HepG2 (cell line): Measurements from ENCODE around the gene SUPT20HL2. TPM values are rescaled to one million over a fixed set of nuclear protein-coding genes. Genes with fewer than 3 reads are reported as not detected.

Experiments used
- ATAC-seq: fragments of 200-7000 bp; cut with Tn5 transposase; 3 replicates; pipeline ENCODE4 v1.9.1; 2020; ENCODE audit warnings: mild to moderate bottlenecking, moderate library complexity
- BruUV-seq: library from RNA; stranded (reverse); fragments of 400-500 nt; replicated peaks from 2 replicates; lab custom pipeline; 2021; lab: Mats Ljungman, UMichigan
- CTCF ChIA-PET: fragments of 300-600 bp; formaldehyde crosslinking; extraction: SDS; loops from one replicate; lab custom pipeline; 2021; ENCODE audit warnings: low total read pairs, inconsistent platforms, low intra/inter-chr PET ratio; lab: Yijun Ruan, JAX
- POLR2A ChIA-PET: fragments of 350-600 bp; sonication (Branson Sonifier 250); formaldehyde crosslinking; loops from one replicate; lab custom pipeline; 2020; ENCODE audit warnings: antibody characterized with exemption, inconsistent platforms; lab: Yijun Ruan, JAX
- DNase-seq: peaks from one replicate; pipeline ENCODE4 v3.0.0-alpha.2; 2015; ENCODE audit warnings: low spot score
- FAIRE-seq: peaks from 3 replicates; lab custom pipeline; 2011; peaks lifted over from hg19 to GRCh38; lab: Jason Lieb, UNC
- H2AFZ ChIP-seq: one replicate; pipeline ENCODE4 v1.6.1; 2011; ENCODE audit warnings: low read length, inconsistent platforms
- H3K27ac ChIP-seq: fragments of 300-600 bp; 3 replicates; pipeline ENCODE4 v1.8.0; 2011; ENCODE audit warnings: mixed run types, mild to moderate bottlenecking, mixed read lengths, low read length, inconsistent platforms; ENCODE audit not compliant: insufficient read depth; ENCODE audit errors: extremely low read length
- H3K27me3 ChIP-seq, 2 experiments: fragments of 200-600 bp in 1 of 2; 2 replicates in 1 of 2; 3 replicates in 1 of 2; pipeline versions ENCODE4 v1.6.0 to v1.8.0; 2011; ENCODE audit warnings: low read length in 2 of 2, mild to moderate bottlenecking in 2 of 2, moderate library complexity in 2 of 2, inconsistent platforms in 1 of 2; ENCODE audit not compliant: insufficient read depth in 2 of 2, control insufficient read depth in 1 of 2
- H3K36me3 ChIP-seq, 2 experiments: fragments of 200-600 bp in 1 of 2; replicated peaks in 1 of 2; 2 replicates in 1 of 2; 3 replicates in 1 of 2; pipeline versions ENCODE4 v1.5.1 to v1.8.0; 2011; ENCODE audit warnings: low read length in 2 of 2, inconsistent platforms in 1 of 2; ENCODE audit not compliant: insufficient read depth in 2 of 2, control insufficient read depth in 1 of 2
- H3K4me1 ChIP-seq: 2 replicates; pipeline ENCODE4 v1.5.1; 2012; ENCODE audit warnings: low read length, inconsistent platforms; ENCODE audit not compliant: insufficient read depth
- H3K4me2 ChIP-seq: 2 replicates; pipeline ENCODE4 v1.6.0; 2011; ENCODE audit warnings: low read depth, low read length, inconsistent platforms
- H3K4me3 ChIP-seq, 3 experiments: fragments of 200-600 bp in 1 of 3; sonication (generic), shearing (Covaris generic) in 1 of 3; replicated peaks in 1 of 3; 2 replicates each; pipeline ENCODE4 v1.5.1; 2011 to 2016; ENCODE audit warnings: low read length in 3 of 3, inconsistent platforms in 2 of 3, low read depth in 2 of 3, mild to moderate bottlenecking in 2 of 3, control low read depth in 1 of 3, mixed read lengths in 1 of 3; ENCODE audit not compliant: insufficient read depth in 1 of 3
- H3K79me2 ChIP-seq: one replicate; pipeline ENCODE4 v1.6.1; 2011; ENCODE audit warnings: low read length, inconsistent platforms; ENCODE audit not compliant: insufficient read depth
- H3K9ac ChIP-seq: 2 replicates; pipeline ENCODE4 v1.6.0; 2011; ENCODE audit warnings: mild to moderate bottlenecking, low read depth, low read length, inconsistent platforms; ENCODE audit not compliant: insufficient read depth
- H3K9me3 ChIP-seq: 2 replicates; pipeline ENCODE4 v1.5.1; 2012; ENCODE audit warnings: mild to moderate bottlenecking, low read length
- H4K20me1 ChIP-seq: 2 replicates; pipeline ENCODE4 v1.6.0; 2011; ENCODE audit warnings: inconsistent platforms, mild to moderate bottlenecking, low read length, moderate library complexity; ENCODE audit not compliant: insufficient read depth
- AGO2 ChIP-seq: fragments of 200-400 bp; formaldehyde crosslinking; optimal IDR thresholded peaks from 2 replicates; pipeline ENCODE3; 2017; ENCODE audit warnings: mild to moderate bottlenecking, low read depth, low read length, moderate library complexity
- ZNF296 ChIP-seq: sonication (generic); formaldehyde crosslinking; conservative IDR thresholded peaks from 2 replicates; pipeline ENCODE4 v1.5.0; 2020; ENCODE audit warnings: mild to moderate bottlenecking, missing genetic modification reagents
- ZNF3 ChIP-seq: IDR thresholded peaks from 2 replicates; pipeline ENCODE4 v1.7.0; 2017; ENCODE audit warnings: inconsistent platforms
- ZNF564 ChIP-seq: sonication (generic); formaldehyde crosslinking; IDR thresholded peaks from 2 replicates; pipeline ENCODE4 v1.8.1; 2023; ENCODE audit warnings: mild to moderate bottlenecking, missing genetic modification reagents
- WGBS: methylation state at CpG from one replicate; pipeline ENCODE4 v1.1.6; 2017; ENCODE audit warnings: low lambda C conversion rate; 5-methylcytosine and 5-hydroxymethylcytosine counted together
- in situ Hi-C: cut with HindIII; loops from 2 replicates; pipeline ENCODE4 v1.10.0; 2017; ENCODE audit warnings: low pct_unique_long_range_greater_than_20kb; ENCODE audit not compliant: extremely low pct_ligation_motif_present
- intact Hi-C: fragments of 100-400 bp; cut with micrococcal nuclease; formaldehyde crosslinking; loops from one replicate; pipeline ENCODE4 v1.10.0; 2022; ENCODE audit not compliant: unreplicated experiment
- polyA plus RNA-seq, 8 experiments: library from polyadenylated mRNA; depleted of rRNA in 3 of 8; stranded (reverse) in 7 of 8; unstranded in 1 of 8; fragments of >200 nt; fragmentation: Illumina TruSeq in 4 of 8; extraction: Trizol in 4 of 8; gene quantifications; 2 replicates each; pipeline versions ENCODE4 v1.2.1 to v1.2.3, GENCODE V29; 2011 to 2016; ENCODE audit warnings: low read depth in 4 of 8, missing spikeins in 1 of 8, mixed read lengths in 1 of 8; ENCODE audit not compliant: insufficient read depth in 1 of 8
- total RNA-seq, 5 experiments: library from RNA; depleted of rRNA; stranded (reverse); fragments of >200 nt; fragmentation: Illumina TruSeq; extraction: Trizol; gene quantifications; 2 replicates each; pipeline ENCODE4 v1.2.3, GENCODE V29; 2016; ENCODE audit warnings: low read depth in 1 of 5
- TF ChIP-seq, protein P1 (sequence below): IDR thresholded peaks from 2 replicates; pipeline ENCODE4 v1.6.1; 2016; ENCODE audit warnings: low read depth, missing genetic modification reagents, missing compliant biosample characterization
- TF ChIP-seq, protein P2 (sequence below): IDR thresholded peaks from 2 replicates; pipeline ENCODE4 v1.6.1; 2012; ENCODE audit warnings: low read depth, low read length, improper control_type of control experiment
- TF ChIP-seq, protein P3 (sequence below): sonication (generic); formaldehyde crosslinking; IDR thresholded peaks from 2 replicates; pipeline ENCODE4 v1.5.1; 2020; ENCODE audit warnings: missing genetic modification reagents, mild to moderate bottlenecking, borderline replicate concordance
- TF ChIP-seq, protein P4 (sequence below): sonication (generic); formaldehyde crosslinking; IDR thresholded peaks from 2 replicates; pipeline ENCODE4 v1.5.0; 2020; ENCODE audit warnings: missing genetic modification reagents
- TF ChIP-seq, protein P5 (sequence below): sonication (generic); formaldehyde crosslinking; conservative IDR thresholded peaks from 2 replicates; pipeline ENCODE4 v1.5.0; 2020; ENCODE audit warnings: missing genetic modification reagents

Gene SUPT20HL2
- total and polyA plus RNA-seq, 2 of the 13 experiments (the other 11 are each of a cell fraction or from before 2014, with no cell fraction given): not detected

DNA sequence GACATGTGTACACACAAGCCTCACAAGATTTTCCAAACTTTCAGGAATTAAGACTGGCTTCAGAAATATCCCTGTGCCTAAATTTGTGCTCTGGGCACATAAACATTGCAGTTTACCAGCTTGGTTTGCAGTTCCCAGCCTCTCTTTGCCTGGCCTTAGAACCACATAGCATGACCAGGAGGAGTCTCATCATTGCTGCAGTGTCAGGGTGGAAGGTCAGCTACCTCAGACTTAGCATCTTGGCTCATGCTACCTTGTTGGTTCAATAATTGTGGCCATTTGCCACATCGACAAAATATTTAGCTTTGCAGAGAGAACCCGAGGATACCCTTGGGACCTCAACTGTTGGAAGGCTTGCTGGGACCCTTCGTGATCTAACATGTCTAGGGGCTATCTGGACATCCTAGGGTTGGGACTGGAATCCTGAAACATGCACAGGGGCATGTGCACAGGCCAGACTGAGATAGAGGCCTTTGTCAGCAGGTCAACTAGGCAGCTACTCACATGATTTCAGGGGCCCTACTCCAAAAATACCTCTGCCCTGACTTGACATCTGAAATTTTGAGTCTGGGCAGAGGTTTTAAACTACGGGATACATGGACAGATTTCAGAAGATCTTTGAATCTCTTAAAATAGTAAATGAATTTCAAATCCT, 8.0 kb upstream of the SUPT20HL2 start (continued):
- TF ChIP-seq, protein P1, sequence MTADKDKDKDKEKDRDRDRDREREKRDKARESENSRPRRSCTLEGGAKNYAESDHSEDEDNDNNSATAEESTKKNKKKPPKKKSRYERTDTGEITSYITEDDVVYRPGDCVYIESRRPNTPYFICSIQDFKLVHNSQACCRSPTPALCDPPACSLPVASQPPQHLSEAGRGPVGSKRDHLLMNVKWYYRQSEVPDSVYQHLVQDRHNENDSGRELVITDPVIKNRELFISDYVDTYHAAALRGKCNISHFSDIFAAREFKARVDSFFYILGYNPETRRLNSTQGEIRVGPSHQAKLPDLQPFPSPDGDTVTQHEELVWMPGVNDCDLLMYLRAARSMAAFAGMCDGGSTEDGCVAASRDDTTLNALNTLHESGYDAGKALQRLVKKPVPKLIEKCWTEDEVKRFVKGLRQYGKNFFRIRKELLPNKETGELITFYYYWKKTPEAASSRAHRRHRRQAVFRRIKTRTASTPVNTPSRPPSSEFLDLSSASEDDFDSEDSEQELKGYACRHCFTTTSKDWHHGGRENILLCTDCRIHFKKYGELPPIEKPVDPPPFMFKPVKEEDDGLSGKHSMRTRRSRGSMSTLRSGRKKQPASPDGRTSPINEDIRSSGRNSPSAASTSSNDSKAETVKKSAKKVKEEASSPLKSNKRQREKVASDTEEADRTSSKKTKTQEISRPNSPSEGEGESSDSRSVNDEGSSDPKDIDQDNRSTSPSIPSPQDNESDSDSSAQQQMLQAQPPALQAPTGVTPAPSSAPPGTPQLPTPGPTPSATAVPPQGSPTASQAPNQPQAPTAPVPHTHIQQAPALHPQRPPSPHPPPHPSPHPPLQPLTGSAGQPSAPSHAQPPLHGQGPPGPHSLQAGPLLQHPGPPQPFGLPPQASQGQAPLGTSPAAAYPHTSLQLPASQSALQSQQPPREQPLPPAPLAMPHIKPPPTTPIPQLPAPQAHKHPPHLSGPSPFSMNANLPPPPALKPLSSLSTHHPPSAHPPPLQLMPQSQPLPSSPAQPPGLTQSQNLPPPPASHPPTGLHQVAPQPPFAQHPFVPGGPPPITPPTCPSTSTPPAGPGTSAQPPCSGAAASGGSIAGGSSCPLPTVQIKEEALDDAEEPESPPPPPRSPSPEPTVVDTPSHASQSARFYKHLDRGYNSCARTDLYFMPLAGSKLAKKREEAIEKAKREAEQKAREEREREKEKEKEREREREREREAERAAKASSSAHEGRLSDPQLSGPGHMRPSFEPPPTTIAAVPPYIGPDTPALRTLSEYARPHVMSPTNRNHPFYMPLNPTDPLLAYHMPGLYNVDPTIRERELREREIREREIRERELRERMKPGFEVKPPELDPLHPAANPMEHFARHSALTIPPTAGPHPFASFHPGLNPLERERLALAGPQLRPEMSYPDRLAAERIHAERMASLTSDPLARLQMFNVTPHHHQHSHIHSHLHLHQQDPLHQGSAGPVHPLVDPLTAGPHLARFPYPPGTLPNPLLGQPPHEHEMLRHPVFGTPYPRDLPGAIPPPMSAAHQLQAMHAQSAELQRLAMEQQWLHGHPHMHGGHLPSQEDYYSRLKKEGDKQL (CRISPR knock-in tag): no peak
- TF ChIP-seq, protein P2, sequence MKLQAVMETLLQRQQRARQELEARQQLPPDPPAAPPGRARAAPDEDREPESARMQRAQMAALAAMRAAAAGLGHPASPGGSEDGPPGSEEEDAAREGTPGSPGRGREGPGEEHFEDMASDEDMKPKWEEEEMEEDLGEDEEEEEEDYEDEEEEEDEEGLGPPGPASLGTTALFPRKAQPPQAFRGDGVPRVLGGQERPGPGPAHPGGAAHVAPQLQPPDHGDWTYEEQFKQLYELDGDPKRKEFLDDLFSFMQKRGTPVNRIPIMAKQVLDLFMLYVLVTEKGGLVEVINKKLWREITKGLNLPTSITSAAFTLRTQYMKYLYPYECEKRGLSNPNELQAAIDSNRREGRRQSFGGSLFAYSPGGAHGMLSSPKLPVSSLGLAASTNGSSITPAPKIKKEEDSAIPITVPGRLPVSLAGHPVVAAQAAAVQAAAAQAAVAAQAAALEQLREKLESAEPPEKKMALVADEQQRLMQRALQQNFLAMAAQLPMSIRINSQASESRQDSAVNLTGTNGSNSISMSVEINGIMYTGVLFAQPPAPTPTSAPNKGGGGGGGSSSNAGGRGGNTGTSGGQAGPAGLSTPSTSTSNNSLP: no peak

DNA sequence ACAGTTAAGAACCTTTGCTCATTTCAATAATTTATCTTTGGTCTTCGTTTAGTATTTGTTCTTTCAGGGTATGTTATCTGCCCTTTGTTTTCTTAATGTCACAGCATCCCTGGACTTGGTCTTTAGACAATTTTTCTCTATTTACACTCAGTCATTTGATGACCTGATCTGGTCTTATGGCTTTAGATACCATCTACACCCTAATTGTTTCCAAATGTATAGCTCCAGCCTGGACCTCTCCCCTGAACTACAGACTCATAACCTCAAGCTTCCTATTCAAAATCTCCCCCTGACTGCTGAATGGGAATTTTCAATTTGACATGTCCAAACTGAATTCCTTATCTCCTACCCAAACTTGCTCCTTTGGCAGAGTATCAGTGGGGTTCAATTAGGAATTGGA, 3.7 kb upstream of the SUPT20HL2 start:
- Histone ChIP-seq H3K27ac (no peak overlapping the region), H3K9ac (no peak overlapping the region), H3K27me3 (no peaks in the 10 kb centered on the region), H2AFZ (no peak overlapping the region), H3K36me3 (no peaks in the 10 kb centered on the region), H3K4me1 (peaks cover 9% of the 10 kb centered on the region), H3K9me3 (no peaks in the 10 kb centered on the region), H3K4me3 (no peak overlapping the region), H4K20me1 (no peaks in the 10 kb centered on the region), H3K79me2 (no peaks in the 10 kb centered on the region), H3K4me2 (no peak overlapping the region)
- ATAC-seq: no peak
- CTCF ChIA-PET: no interaction called here
- no TSS peak for BruUV-seq
- FAIRE-seq: no peak
- in situ Hi-C loops (no loop called here), intact Hi-C loops (no loop called here)
- WGBS: 4% methylated on average over 1 of the region's 1 CpG
- POLR2A ChIA-PET: no interaction called here
- DNase-seq: no peak
- TF ChIP-seq ZNF3 (CRISPR knock-in tag) (no peak), ZNF296 (no peak), AGO2 (no peak), ZNF564 (CRISPR knock-in tag) (no peak)
- TF ChIP-seq, protein P3, sequence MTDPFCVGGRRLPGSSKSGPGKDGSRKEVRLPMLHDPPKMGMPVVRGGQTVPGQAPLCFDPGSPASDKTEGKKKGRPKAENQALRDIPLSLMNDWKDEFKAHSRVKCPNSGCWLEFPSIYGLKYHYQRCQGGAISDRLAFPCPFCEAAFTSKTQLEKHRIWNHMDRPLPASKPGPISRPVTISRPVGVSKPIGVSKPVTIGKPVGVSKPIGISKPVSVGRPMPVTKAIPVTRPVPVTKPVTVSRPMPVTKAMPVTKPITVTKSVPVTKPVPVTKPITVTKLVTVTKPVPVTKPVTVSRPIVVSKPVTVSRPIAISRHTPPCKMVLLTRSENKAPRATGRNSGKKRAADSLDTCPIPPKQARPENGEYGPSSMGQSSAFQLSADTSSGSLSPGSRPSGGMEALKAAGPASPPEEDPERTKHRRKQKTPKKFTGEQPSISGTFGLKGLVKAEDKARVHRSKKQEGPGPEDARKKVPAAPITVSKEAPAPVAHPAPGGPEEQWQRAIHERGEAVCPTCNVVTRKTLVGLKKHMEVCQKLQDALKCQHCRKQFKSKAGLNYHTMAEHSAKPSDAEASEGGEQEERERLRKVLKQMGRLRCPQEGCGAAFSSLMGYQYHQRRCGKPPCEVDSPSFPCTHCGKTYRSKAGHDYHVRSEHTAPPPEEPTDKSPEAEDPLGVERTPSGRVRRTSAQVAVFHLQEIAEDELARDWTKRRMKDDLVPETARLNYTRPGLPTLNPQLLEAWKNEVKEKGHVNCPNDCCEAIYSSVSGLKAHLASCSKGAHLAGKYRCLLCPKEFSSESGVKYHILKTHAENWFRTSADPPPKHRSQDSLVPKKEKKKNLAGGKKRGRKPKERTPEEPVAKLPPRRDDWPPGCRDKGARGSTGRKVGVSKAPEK: no peak
- TF ChIP-seq, protein P4, sequence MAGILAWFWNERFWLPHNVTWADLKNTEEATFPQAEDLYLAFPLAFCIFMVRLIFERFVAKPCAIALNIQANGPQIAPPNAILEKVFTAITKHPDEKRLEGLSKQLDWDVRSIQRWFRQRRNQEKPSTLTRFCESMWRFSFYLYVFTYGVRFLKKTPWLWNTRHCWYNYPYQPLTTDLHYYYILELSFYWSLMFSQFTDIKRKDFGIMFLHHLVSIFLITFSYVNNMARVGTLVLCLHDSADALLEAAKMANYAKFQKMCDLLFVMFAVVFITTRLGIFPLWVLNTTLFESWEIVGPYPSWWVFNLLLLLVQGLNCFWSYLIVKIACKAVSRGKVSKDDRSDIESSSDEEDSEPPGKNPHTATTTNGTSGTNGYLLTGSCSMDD (CRISPR knock-in tag): no peak
- TF ChIP-seq, protein P5, sequence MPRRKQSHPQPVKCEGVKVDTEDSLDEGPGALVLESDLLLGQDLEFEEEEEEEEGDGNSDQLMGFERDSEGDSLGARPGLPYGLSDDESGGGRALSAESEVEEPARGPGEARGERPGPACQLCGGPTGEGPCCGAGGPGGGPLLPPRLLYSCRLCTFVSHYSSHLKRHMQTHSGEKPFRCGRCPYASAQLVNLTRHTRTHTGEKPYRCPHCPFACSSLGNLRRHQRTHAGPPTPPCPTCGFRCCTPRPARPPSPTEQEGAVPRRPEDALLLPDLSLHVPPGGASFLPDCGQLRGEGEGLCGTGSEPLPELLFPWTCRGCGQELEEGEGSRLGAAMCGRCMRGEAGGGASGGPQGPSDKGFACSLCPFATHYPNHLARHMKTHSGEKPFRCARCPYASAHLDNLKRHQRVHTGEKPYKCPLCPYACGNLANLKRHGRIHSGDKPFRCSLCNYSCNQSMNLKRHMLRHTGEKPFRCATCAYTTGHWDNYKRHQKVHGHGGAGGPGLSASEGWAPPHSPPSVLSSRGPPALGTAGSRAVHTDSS (CRISPR knock-in tag): no peak
